GM20431 (cell line): ENCODE measurements around the gene EDEM1.

Experiments
- in situ Hi-C: fragments of 300-500 bp; cut with MseI, MboI; formaldehyde crosslinking; loops from one replicate; pipeline ENCODE4 v1.15.0; 2020; ENCODE audit warnings: low sequenced_read_pairs; ENCODE audit not compliant: unreplicated experiment

EDEM1 gene

DNA sequence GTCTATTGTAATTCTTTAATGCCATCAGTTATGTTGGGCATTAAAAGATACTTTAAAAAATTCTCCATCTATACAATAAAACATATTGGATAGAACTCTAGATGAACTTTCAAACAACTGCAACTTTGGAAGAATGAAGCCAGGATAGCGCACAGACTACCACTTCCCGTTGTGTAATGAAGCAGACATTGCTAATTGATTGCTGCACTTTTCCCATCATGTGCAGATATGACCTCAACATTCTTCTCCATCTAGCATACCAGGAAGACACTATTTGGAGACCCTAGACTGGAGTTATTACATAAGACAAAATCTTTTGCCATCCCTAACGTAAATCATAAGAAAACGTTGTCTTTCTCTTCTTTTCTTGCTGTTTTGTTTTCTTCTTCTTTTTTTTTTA is 75.0 kb downstream of the EDEM1 start:
- in situ Hi-C loops, result no loop called here

- in situ Hi-C loops, result no loop called here
These were observed 76.6 kb downstream of the EDEM1 start for GRCh38 chr3:5264093-5264600.

- in situ Hi-C loops, result no loop called here
These were observed 77.6 kb downstream of the EDEM1 start for GRCh38 chr3:5264896-5265770.

DNA sequence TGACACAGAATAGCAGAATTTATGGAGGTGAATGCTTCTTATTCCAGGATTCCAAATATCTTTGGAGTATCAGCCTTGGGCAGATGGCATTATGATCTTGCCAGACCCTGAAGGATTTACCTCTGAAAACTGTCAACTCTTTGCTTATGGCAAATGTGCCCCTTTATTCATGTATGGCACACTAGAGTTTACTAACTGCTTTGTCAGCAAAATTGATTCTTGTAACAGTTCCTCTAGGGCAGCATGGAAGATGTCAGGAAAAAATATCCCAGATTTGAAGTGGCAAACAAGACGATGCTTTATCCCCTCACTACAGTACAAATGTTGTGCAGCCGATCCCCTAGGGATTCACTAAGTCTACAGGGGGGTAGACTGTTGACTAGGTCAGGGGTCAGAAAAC is 79.7 kb downstream of the EDEM1 start:
- in situ Hi-C loops, result no loop called here

DNA sequence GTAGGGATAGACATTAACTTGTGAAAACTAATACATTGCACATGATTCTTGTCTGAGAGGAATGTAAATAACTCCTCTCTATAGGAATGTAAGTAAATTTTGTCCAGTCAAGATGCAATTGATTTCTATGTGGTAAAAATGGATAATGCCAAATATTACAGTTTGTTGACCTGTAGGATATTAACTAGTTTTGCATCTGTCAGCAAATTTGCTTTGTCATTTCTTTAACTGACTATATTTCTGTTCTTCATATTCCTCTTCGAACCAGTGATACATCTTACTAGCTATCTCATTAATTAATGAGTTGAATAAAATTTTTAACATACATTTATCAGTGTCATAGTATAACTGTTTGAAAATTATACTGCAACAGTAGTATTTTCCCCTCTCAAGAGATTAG is 80.4 kb downstream of the EDEM1 start:
- in situ Hi-C loops, result no loop called here
